Measurements from ENCODE around the gene ILF3. TPM values are rescaled to one million over a fixed set of nuclear protein-coding genes. Genes with fewer than 3 reads are reported as not detected.
A peak's percentile ranks its signal among the peaks of the same experiment; 100 is the strongest.

Gene ILF3
- total RNA-seq, 1 donor from 2014 or later: 212 TPM

DNA sequence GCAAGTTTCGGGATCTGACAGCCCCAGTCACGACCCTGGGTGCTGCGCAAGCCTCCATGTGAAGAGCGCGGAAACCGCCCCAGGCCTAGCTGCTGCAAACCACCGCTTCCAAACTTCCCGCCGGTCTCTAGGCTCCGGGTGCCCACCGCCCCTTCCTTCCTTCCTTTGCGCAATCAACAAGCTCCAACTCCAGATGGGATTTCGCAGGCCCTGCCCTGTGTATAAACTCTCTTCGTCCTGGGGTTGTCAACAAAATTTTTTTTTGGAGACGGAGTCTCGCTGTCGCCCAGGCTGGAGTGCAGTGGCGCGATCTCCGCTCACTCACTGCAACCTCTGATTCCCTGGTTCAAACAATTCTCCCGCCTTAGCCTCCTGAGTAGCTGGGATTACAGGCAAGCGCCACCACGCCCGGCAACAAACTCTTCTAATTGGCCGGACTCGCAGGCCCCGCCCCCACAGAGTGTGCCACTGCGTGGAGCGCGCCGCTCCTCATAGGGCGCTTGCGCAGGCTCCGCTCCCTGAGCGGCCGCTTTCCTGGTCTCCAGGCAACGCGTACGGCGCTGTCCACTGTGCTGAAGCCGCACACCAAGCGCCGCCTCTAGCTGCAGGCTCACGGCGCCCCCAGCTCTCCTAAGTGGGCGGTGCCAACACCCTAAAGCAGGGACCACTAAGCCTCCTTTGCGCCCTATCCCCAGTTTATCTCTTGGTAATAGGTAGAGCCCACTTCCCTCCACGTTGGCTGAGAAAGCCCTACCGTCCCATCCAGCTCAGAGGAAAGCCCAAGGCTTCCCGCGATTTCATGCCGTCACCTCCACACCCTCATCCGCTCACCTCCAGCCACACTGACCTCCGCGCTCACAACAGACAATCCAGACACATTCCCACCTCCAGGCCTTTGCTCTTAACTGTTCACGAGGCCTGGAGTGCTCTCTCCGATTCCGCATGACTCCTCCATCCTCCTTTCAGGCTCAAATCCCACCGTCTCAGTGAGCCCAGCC, 41.6 kb downstream of the ILF3 start:
- DNase-seq (ENCODE audit: low spot score): peak; percentile 96

DNA sequence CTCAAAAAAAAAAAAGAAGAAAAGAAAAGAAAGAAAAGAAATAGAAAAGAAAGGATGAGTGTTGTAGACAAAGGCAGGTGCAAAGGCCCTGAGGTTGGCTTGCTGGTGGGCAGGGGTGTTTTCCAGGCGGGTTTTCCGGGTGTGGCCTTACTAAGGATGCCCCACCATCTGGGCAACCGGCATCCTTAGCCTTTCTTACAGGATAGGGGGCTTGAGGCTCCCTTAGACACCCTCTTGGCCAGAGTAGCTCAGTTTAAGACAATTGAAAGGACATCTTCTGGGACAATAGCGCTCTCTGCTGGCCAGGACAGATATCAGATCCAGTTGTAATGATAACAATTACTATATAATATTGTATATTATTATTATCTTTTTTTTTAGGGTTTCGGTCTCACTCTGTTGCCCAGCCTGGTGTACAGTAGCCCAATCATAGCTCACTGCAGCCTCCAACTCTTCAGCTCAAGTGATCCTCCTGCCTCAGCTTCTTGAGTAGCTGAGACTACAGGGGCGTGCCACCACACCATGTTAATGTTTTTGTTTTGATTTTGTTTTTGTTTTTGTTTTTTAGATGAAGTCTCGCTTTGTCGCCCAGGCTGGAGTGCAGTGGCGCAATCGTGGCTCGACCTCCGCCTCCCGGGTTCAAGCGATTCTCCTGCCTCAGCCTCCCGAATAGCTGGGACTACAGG, 45.6 kb downstream of the ILF3 start:
- DNase-seq (ENCODE audit: low spot score): no peak

DNA sequence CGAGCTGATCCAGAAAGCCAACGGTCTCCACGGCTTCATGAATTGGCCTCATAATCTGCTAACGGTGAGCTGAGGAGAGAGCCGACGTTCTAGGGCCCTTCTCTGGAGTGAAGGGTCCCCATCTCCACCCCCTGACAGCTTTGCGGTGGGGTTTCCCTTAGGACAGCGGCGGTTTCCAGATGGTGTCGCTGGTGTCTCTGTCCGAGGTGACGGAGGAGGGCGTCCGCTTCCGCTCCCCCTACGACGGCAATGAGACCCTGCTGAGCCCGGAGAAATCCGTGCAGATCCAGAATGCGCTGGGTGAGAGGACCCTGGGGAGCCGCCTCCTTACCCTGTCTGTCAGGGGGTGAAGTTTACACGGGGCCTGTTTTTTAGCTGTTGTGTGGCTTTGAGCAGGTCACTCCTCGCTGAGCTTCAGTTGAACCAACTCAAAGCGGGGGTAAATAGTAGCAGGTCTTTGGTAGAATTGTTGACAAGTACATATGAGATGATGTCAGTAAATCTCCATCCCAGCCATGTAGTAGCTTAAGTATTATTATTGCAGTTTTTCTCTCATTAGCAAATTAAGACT, 47.9 kb downstream of the ILF3 start:
- DNase-seq (ENCODE audit: low spot score): no peak

DNA sequence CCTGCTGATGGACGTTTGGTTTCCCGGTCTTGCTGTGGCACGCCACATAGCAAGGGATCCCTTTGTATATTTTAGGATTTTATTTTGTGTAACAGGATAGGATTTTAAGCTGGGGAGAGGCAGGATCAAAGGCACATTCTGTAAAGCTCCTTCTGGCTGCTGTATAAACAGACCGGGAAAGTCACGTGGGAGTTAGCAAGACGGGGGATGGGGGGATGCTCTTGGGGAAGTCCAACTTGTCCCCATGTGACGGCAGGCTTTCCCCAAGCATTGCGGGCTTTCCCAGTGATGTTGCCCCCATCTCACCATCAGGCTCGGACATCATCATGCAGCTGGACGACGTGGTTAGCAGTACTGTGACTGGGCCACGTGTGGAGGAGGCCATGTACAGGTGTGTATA, 52.8 kb downstream of the ILF3 start:
- DNase-seq (ENCODE audit: low spot score): no peak

DNA sequence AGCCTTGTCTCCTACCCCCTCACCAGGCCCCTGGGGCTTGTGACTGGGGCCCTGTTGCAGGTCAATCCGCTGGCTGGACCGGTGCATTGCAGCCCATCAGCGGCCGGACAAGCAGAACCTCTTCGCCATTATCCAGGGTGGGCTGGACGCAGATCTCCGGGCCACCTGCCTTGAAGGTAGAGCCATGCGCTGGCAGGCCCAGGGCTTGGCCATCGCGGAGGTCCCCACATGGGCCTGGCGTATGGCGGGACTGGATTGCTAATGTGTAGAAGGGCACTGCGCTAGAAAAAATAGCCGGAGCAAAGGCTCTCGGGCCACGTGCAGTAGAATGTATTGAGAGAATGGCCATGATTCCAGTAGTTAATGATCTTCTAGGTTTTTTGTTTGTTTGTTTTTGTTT, 53.3 kb downstream of the ILF3 start:
- no peak for DNase-seq (ENCODE audit: low spot score)

DNA sequence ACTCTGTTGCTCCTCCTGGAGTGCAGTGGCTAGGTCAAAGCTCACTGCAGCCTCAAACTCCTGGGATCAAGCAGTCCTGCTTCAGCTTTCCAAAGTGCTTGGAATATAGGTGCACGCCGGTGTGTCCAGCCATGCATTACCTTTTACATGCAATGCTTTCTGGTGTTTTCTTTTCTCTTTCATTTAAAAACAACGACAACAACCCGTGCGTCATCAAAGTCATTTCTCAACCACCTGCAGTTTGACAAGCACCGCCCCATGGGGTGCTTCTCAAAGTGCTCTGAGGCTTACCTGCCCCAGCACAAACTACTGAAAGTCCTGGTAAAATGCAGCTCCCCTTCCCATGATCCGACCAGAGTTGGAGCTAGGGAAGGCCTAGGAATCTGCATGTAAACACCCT, 54.1 kb downstream of the ILF3 start:
- no peak for DNase-seq (ENCODE audit: low spot score)

DNA sequence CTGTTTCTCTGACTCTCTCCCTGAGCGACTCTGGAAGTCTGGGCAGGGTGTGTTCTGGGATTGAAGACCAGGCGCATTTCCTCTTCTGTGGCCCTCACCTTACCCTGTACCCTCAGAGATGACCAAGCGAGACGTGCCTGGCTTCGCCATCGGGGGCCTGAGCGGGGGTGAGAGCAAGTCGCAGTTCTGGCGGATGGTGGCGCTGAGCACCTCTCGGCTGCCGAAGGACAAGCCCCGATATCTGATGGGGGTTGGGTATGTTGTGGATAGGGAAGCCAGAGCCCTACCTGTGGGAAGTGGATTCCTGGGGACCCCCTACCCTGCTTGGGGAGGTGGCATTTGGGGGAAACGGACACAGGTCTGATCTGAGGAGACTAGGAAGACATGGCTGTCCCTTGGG, 57.9 kb downstream of the ILF3 start:
- no peak for DNase-seq (ENCODE audit: low spot score)

DNA sequence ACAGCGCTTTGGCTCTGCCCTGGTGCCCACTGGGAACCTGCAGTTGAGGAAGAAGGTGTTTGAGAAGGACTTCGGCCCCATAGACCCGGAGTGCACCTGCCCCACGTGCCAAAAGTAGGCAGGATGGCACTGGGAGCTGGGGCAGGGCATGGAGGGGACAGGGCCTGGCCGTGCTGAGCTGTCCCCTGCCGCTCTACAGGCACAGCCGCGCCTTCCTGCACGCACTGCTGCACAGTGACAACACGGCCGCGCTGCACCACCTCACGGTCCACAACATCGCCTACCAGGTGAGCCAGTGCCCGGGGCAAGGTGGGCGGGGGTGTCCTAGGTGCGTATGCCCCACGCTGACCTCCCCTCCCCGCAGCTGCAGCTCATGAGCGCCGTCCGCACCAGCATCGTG, 58.6 kb downstream of the ILF3 start:
- DNase-seq (ENCODE audit: low spot score): no peak

DNA sequence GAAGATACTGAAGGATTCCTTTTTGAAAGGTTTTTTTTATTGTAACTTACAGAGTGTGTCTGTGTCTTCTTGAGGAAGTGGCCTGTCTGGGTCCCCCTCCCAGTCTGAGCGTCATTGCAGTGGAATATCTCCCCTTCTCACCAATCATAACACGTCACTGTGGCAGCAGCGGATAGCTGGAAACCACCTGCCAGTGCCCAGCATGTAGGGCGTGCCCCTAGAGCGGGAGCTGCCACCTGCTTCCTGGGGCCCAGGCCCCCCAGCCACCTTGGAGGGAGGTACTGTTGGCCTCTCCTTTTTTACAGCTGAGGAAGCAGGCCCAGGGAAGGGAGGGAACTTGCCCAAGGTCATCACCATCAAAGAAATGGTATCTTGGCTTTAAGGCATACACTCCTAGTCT, 59.2 kb downstream of the ILF3 start:
- no peak for DNase-seq (ENCODE audit: low spot score)

DNA sequence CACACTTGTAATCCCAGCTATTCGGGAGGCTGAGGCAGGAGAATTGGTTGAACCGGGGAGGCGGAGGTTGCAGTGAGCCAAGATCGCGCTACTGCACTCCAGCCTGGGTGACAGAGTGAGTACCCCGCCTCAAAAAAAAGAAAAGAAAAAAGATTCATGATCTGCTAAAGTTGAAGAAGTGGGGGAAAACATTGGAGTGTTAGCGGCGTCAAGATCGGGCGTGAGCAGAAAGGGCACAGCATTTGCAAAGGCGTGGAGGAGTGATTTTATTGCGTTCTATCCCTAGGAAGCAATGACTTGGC, 62.9 kb downstream of the ILF3 start:
- DNase-seq (ENCODE audit: low spot score): no peak

DNA sequence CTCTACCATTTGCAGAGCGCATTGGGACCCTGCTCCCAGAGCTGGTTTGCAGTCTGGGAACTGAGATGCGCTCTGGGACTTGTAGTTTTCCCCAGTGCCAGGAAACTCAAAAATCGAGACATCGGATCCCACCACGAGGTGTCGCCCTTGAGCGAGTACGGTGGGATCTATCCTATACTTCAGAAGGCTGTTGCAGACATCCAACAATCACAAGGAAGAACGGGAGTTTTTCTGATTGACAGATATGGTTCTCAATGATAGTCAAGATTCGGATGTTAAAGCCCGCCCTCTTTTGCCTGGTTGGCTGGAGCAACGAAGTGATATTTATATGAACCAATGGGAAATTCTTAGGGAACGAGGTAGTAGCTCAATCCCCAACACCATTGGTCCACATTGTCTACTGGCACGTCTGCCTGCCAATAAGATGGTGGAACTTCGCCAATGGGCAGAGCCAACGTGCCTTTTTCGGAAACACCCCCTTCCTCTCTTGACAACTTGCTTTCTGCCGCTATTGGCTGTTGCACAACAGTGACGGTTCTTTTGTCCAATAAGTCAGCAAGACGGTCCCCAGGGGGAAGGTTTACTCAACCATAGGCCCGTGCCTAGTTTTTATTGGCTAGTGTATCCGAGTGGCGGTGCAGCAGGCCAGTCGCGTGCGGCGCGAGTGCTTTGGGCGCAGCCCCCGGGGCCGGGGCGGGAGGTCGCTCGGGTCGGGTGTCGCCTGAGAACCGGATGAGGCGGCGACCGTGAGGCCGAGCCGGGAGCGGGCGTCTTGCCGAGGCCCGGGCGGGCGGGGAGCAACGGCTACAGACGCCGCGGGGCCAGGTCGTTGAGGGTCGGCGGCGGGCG, 63.4 kb downstream of the ILF3 start, which contains the start of gene DNM2:
TSS of gene DNM2 (plus strand) at position 724 of the 849 bp plus-strand sequence. CDS start 164 bp downstream, outside the sequence.
- DNase-seq (ENCODE audit: low spot score): peak; percentile 99

DNA sequence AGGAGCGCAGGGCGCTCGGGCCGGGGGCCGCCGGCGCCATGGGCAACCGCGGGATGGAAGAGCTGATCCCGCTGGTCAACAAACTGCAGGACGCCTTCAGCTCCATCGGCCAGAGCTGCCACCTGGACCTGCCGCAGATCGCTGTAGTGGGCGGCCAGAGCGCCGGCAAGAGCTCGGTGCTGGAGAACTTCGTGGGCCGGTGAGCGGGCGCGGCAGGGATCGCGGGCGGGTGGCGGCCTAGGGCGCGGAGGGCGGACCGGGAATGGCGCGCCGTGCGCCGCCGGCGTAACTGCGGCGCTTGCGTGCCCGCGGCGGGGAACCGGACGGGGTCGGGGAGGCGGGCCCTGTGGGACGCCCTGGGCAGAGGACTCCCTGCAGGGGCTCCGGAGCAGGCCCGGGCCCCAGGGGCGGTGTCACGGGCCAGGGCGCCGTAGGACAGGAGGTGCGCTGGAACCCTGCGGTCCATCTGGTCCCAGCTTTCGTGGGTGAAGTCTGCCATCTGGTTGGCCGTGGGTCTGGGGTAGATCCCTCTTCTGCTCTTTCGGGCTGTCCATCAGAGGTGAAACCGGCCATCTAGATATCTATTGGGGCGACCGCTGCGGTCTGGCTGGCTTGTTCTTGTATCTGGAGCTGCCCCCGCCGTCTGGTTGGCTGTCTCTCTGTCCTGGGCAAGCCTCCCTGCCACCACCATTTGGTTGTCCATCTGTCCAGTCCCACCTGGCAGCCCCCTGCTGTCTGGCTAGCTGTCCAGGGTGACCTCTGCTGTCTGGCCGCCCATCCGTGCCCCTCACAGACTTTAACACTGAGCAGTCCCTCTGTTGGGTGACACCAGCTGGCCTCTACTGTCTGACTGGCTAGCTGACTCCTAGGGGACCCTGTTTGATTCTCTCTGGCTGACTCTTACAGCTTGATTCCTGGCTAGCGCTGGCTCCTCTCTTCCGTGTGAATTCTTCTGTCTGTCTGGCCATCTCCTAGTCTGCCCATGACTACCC, 64.4 kb downstream of the ILF3 start:
- DNase-seq (ENCODE audit: low spot score): peak; percentile 92

DNA sequence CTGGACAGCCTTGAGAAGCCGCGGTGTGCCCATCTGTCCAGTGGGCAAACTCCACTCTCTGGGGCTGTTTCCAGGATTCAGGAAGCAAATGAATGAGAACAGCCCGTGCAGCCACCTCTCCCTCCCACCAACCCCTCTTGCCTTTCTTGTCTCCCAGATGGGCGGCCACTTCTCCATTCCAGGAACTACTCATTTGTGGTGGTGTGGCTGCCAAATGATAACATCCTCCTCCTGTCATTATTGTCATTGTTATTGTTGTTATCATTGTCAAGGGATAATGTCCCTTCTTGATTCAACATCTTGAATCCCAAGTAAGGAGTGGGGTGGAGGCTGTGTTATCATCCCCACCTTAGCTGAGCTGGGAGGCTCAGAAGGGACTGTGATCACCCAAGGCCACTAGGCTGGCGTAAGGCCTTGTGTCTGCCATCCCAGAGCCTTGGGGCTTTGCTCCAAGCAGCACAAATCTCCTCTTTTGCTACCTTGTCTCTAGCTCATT, 65.4 kb downstream of the ILF3 start:
- DNase-seq (ENCODE audit: low spot score): no peak

DNA sequence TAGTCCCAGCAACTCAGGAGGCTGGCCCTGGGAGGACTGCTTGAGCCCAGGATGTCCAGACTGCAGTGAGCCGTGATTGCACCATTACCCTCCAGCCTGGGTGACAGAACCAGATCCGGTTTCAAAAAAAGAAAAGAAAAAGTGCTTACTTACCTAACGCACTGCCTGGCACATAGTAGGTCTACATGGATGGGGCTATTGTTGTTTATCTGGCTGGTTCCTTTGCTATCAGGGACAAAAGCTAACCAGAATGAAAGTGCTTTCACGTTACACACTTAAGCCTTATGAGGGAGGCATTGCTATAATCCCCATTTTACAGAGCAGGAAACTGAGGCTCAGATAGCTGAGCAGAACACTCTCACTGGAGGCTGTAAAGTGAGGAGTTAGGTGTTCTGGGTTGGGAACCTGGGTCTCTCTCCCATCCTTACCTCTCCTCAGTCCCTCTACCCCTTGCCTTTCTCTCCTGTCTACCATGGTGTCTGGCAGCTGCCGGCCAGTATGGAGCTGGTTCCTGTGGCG, 66.5 kb downstream of the ILF3 start:
- no peak for DNase-seq (ENCODE audit: low spot score)

DNA sequence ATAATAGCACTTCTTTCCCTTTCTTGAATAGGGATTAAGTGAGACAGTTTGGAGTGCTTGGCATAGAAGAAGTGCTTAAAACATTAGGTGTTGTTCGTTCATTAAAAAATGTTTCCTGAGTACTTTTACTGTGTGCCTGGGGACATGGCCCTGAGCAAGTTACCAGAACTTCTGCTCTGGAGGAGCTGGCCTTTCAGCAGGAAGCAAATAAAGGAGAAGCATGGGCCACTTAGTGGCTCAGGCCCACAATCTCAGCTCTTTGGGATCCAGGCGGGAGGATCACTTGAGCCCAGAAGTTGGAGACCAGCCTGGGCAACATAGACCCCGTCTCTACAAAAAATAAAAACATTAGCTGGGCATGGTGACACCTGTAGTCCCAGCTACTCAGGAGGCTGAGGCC, 69.4 kb downstream of the ILF3 start:
- no peak for DNase-seq (ENCODE audit: low spot score)

DNA sequence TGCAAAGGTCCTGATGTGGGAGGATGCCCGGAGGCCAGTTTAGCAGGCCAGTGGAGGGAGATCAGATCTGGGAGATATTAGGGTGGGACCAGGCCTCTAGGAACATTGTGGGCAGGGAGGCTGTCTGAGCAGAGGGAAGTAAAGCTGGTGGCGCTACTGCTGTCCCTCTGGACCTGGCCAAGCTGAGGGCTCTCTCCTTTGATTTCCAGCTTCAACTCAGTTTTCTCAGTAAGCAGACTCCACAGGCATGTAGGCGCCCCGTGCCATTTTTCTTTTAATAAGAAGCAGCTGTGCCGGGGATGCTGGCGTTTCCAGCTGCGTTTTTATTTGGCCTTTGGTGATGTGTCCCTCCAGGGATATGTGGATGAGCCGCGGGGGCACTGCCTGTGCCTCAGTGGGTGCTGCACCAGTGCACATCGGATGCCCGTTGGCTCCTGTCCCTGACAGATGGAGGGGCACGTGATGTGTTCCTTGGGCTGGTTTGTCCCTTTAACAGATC, 70.5 kb downstream of the ILF3 start:
- DNase-seq (ENCODE audit: low spot score): no peak

DNA sequence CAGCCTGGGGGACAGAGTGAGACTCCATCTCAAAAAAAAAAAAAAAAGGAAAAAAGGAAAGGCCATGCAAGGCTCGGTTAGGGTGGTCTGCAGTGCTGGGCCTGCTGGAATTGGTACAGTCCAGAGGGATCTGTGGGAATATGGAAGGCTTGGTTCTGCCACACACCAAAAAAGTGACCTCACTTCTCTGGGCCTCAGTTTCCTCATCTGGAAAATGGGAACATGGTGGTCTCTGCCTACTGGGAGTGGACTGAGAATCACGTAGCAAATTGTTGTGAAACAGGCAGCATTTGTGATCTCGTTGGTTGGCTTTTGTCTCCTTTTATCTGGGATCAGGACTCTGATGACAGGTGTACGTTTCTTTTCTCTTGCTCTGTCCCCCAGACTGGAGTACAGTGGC, 71.3 kb downstream of the ILF3 start:
- DNase-seq (ENCODE audit: low spot score): no peak

DNA sequence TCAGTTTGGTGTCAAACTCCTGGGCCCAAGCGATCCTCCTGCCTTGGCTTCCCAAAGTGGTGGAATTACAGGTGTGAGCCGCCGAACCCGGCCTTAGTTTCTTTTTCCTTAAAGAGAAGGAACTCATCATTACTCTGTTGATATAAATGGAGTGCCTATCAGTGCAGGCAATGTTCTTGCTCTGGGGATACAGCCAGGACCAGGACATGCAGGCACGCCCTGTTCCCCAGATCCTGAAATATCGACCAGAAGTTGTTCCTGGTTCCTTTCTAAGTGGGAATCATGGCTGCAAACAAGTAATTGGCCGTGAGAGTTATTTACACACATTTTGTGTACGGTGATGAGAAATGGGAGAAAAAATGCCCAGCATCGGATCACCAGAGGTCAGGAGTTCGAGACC, 72.1 kb downstream of the ILF3 start:
- no peak for DNase-seq (ENCODE audit: low spot score)

DNA sequence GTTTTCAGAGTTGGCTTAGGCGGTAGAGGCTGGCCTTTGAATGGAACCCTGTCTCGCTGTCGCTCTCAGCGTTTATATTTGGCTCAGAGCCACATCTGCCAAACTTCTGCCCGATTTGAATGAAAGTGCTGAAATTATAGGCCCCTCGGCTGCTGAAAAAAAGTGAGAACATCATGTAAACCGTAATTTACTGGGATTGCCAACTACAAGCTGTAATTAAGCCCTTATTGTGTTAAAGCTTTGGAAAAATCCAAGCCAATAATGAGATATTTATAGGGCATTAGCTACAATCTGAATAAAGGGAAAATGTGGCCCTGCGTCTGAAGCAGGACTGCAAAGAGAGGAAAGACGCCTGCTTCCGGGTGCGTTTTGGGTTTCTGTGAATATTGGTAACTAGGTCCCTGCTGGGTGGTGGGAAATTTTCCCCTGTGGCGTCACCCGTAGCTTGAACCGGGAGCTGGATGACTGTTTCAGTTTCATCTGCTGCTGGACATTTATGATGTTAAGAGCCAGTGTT, 73.6 kb downstream of the ILF3 start:
- DNase-seq (ENCODE audit: low spot score): no peak

All from mesenteric fat pad (tissue), 1 donor.